Type B pancreatic cell (in vitro differentiated cells): ENCODE results near the gene FMO5. TPM values are rescaled to one million over a fixed set of nuclear protein-coding genes. Genes with fewer than 3 reads are reported as not detected.

Source experiments
- DNase-seq: peaks from one replicate; pipeline ENCODE4 v3.0.0; 2021; ENCODE audit warnings: mixed read lengths; ENCODE audit not compliant: unreplicated experiment; ENCODE audit errors: extremely low spot score
- H3K27ac Mint-ChIP-seq: 2 replicates; pipeline ENCODE4 v1.8.0; 2021; ENCODE audit warnings: mild to moderate bottlenecking, mixed read lengths
- H3K27me3 Mint-ChIP-seq: 2 replicates; pipeline ENCODE4 v1.8.0; 2021; ENCODE audit warnings: mixed read lengths
- H3K36me3 Mint-ChIP-seq: 2 replicates; pipeline ENCODE4 v1.8.0; 2021; ENCODE audit warnings: mixed read lengths
- H3K4me1 Mint-ChIP-seq: one replicate; pipeline ENCODE4 v1.8.0; 2021; ENCODE audit warnings: mixed read lengths; ENCODE audit not compliant: unreplicated experiment
- H3K4me3 Mint-ChIP-seq: 2 replicates; pipeline ENCODE4 v1.8.0; 2021; ENCODE audit warnings: mild to moderate bottlenecking, mixed read lengths
- H3K9me3 Mint-ChIP-seq: 2 replicates; pipeline ENCODE4 v1.8.0; 2021; ENCODE audit warnings: mixed read lengths
- total RNA-seq: library from RNA; stranded (reverse); gene quantifications from 2 replicates; pipeline ENCODE4 v1.2.1, GENCODE V29; 2021; ENCODE audit warnings: low replicate concordance
- TF ChIP-seq, protein P1 (sequence below): fragments of 200-600 bp; sonication (generic); conservative IDR thresholded peaks from 2 replicates; pipeline ENCODE4 v1.5.0; 2021; ENCODE audit warnings: antibody characterized with exemption, mild to moderate bottlenecking

FMO5 gene
- total RNA-seq, 1 donor from 2014 or later, result 2.4 TPM

DNA sequence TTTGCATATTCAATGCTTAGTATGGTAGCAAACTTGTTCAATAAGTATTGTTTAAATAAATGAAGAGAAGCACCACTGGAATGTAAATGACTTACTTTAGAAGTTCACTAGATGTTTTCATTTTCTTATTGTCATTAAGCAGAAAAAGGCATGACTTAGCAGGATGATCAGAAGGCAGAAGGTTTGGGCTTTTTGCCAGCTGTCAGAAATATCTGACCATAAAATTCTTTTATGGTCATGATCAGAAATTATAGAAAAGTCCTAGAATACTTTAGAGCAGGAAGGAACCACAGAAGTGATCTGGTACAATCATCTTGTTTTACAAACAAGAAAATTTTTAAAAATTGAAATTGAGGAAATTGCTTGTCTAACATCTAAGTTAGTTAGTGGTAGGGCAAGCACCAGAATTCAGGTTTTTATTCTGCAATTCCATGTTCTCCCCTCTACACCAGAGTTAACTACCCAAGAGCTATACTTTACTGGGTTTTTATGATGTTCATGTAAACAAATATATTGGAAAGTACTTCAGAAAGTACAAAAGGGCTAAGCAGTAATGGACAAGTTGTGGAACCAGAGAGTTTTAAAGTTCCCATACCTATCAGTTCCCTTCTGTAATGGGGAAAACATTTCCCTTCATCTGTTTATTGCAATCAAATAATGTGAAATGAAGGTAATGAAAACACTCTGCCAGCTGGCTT is 10.1 kb downstream of the FMO5 start:
- no peak for DNase-seq
- no peaks in the 10 kb centered on the region for H3K27me3 Mint-ChIP-seq
- H3K36me3 Mint-ChIP-seq, result no peaks in the 10 kb centered on the region
- no peaks in the 10 kb centered on the region for H3K4me1 Mint-ChIP-seq
- no peaks in the 10 kb centered on the region for H3K9me3 Mint-ChIP-seq
- no peak overlapping the region for H3K4me3 Mint-ChIP-seq
- TF ChIP-seq, protein P1, sequence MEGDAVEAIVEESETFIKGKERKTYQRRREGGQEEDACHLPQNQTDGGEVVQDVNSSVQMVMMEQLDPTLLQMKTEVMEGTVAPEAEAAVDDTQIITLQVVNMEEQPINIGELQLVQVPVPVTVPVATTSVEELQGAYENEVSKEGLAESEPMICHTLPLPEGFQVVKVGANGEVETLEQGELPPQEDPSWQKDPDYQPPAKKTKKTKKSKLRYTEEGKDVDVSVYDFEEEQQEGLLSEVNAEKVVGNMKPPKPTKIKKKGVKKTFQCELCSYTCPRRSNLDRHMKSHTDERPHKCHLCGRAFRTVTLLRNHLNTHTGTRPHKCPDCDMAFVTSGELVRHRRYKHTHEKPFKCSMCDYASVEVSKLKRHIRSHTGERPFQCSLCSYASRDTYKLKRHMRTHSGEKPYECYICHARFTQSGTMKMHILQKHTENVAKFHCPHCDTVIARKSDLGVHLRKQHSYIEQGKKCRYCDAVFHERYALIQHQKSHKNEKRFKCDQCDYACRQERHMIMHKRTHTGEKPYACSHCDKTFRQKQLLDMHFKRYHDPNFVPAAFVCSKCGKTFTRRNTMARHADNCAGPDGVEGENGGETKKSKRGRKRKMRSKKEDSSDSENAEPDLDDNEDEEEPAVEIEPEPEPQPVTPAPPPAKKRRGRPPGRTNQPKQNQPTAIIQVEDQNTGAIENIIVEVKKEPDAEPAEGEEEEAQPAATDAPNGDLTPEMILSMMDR, result no peak
- no peak overlapping the region for H3K27ac Mint-ChIP-seq

DNA sequence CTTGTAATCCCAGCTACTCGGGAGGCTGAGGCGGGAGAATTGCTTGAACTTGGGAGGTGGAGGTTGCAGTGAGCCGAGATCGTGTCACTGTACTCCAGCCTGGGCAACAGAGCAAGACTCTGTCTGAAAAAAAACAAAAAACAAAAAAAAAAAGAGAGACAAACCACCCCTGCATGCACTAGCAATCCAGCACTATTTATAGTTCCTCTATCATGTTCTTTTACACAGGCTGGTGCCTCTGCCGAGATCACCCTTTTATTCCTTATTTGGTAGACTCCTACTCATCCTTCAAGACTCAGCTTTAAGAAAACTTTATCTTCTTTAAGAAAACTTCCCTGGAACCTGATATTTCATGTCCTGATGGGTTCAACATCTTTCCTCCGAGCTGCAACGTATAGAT is 10.8 kb downstream of the FMO5 start:
- Mint-ChIP-seq H3K27ac (no peak overlapping the region), H3K36me3 (peaks cover 6% of the 10 kb centered on the region), H3K27me3 (no peaks in the 10 kb centered on the region)

DNA sequence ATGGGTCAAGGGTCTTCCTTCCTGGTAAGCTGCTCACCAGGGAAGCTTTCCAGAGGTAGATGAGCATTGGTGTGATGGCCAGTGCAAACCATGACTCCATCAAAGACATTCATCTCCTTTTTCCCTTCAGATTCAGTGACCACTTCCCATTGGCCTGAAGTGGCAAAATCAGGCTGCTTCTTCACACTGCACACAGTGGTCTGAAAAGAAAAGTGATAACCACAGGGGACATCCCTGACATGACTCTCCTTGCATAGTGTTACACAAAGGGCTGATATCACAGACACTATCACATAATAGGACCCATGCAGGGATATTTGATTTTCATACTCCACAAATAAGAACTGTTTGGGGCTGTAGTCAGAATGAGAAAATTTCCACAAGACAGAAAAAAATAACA is 11.9 kb downstream of the FMO5 start:
- Mint-ChIP-seq H3K27ac (no peak overlapping the region), H3K4me1 (no peaks in the 10 kb centered on the region), H3K36me3 (peaks cover 6% of the 10 kb centered on the region), H3K4me3 (no peak overlapping the region), H3K9me3 (no peaks in the 10 kb centered on the region), H3K27me3 (no peaks in the 10 kb centered on the region)
- TF ChIP-seq, protein P1, result no peak
- DNase-seq, result no peak

More for the DNA sequence above, 10.8 kb downstream of the FMO5 start:
- DNase-seq, result no peak
- Mint-ChIP-seq H3K9me3 (no peaks in the 10 kb centered on the region), H3K4me3 (no peak overlapping the region), H3K4me1 (no peaks in the 10 kb centered on the region)
- TF ChIP-seq, protein P1, result no peak

DNA sequence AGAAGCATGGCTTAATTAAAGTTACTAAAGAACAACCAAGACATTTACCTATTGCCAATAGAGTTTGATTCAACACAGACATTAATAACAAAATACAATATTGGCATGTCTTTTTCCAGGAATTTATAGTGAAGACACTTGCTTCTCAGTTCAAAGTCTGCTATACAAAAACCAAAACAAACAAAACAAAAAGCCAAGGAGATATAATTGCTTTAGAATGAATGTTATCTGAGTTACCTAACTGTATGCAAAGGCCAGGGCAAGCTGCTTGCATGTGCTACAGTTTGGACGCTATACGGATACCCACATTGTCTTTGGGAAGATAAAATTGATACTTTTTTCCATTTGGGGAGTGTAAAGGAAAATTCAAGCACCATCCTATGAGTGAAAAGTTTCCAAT is 13.6 kb downstream of the FMO5 start:
- Mint-ChIP-seq H3K9me3 (no peaks in the 10 kb centered on the region), H3K4me1 (no peaks in the 10 kb centered on the region), H3K36me3 (peaks cover 6% of the 10 kb centered on the region), H3K27me3 (no peaks in the 10 kb centered on the region), H3K27ac (no peak overlapping the region), H3K4me3 (no peak overlapping the region)
- TF ChIP-seq, protein P1, result no peak
- no peak for DNase-seq

DNA sequence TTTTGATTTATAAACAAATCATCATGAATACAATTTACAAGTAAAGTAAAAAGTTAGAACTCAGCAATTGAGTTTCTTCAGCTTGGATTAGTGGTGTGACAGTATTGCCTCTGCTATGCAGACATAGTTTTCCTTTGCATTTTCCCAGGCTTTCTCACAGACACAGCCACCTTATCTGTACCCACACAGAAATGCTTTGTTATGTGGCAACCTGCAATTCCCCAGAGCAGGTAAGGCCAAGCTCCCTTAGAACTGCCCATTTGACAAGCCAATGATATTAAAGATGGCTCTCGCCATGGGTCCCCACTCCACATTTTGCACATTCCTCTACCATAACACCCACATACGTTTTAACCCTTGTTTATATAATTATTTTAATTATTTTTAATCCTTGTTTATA is 14.2 kb downstream of the FMO5 start:
- Mint-ChIP-seq H3K27ac (no peak overlapping the region), H3K27me3 (no peaks in the 10 kb centered on the region), H3K36me3 (peaks cover 6% of the 10 kb centered on the region), H3K4me1 (no peaks in the 10 kb centered on the region), H3K4me3 (no peak overlapping the region), H3K9me3 (no peaks in the 10 kb centered on the region)
- TF ChIP-seq, protein P1, result no peak
- no peak for DNase-seq
